Panc1 (cell line): ENCODE data around the gene IFI30. TPM values are rescaled to one million over a fixed set of nuclear protein-coding genes. Genes with fewer than 3 reads are reported as not detected.
A peak's percentile ranks its signal among the peaks of the same experiment; 100 is the strongest.

Experiments
- ATAC-seq: fragments of 200-7000 bp; cut with Tn5 transposase; 2 replicates; pipeline ENCODE4 v1.9.1; 2020; ENCODE audit warnings: mild to moderate bottlenecking, moderate library complexity
- BruUV-seq: library from RNA; stranded (reverse); fragments of 400-500 nt; replicated peaks from 2 replicates; lab custom pipeline; 2021; lab: Mats Ljungman, UMichigan
- CTCF ChIA-PET: fragments of 300-600 bp; sonication (Branson Sonifier 250); formaldehyde crosslinking; loops from one replicate; lab custom pipeline; 2022; ENCODE audit warnings: antibody characterized with exemption; lab: Charles Lee
- POLR2A ChIA-PET: fragments of 300-600 bp; sonication (Branson Sonifier 250); formaldehyde crosslinking; loops from one replicate; lab custom pipeline; 2022; ENCODE audit warnings: antibody characterized with exemption; lab: Charles Lee
- DNase-seq: peaks from one replicate; pipeline ENCODE4 v3.0.0-alpha.2; 2010; ENCODE audit warnings: low read depth, low spot score
- H3K27ac ChIP-seq: 2 replicates; pipeline ENCODE4 v1.5.1; 2011; ENCODE audit warnings: mild to moderate bottlenecking, low read length, inconsistent platforms
- H3K27me3 ChIP-seq: fragments of 200-500 bp; sonication (Bioruptor generic); 2 replicates; pipeline ENCODE4 v1.6.0; 2014; ENCODE audit warnings: low read length, inconsistent platforms; ENCODE audit not compliant: control insufficient read depth, insufficient read depth
- H3K36me3 ChIP-seq: fragments of 200-500 bp; sonication (Bioruptor generic); 2 replicates; pipeline ENCODE4 v1.5.1; 2014; ENCODE audit warnings: inconsistent platforms, mild to moderate bottlenecking, low read length, moderate library complexity; ENCODE audit not compliant: control insufficient read depth, insufficient read depth
- H3K4me1 ChIP-seq: 2 replicates; pipeline ENCODE4 v1.5.1; 2011; ENCODE audit warnings: inconsistent platforms, mild to moderate bottlenecking, low read length, moderate library complexity; ENCODE audit not compliant: control insufficient read depth, insufficient read depth
- H3K4me3 ChIP-seq, 2 experiments: 2 replicates each; pipeline ENCODE4 v1.5.1; 2011 to 2012; ENCODE audit warnings: low read depth in 2 of 2, low read length in 2 of 2, mild to moderate bottlenecking in 2 of 2, inconsistent platforms in 1 of 2, moderate library complexity in 1 of 2
- H3K9me3 ChIP-seq: fragments of 200-500 bp; sonication (Bioruptor generic); 2 replicates; pipeline ENCODE4 v1.5.1; 2014; ENCODE audit warnings: low read depth, mild to moderate bottlenecking, inconsistent platforms, low read length, moderate library complexity; ENCODE audit not compliant: control insufficient read depth, insufficient read depth
- POLR2AphosphoS5 ChIP-seq: IDR thresholded peaks from 2 replicates; pipeline ENCODE4 v1.6.1; 2012; ENCODE audit warnings: mild to moderate bottlenecking, low read depth, low read length, moderate library complexity
- SIN3A ChIP-seq: IDR thresholded peaks from 2 replicates; pipeline ENCODE4 v1.6.1; 2012; ENCODE audit warnings: low read depth, mild to moderate bottlenecking, low read length, moderate library complexity, borderline replicate concordance; ENCODE audit not compliant: insufficient read depth
- TCF7L2 ChIP-seq: IDR thresholded peaks from 2 replicates; pipeline ENCODE4 v1.6.1; 2011; ENCODE audit warnings: mild to moderate bottlenecking, low read depth, low read length, inconsistent platforms
- in situ Hi-C: cut with HindIII; loops from 2 replicates; pipeline ENCODE4 v1.10.0; 2016; ENCODE audit warnings: low sequenced_read_pairs, low pct_unique_long_range_greater_than_20kb
- intact Hi-C: fragments of 100-400 bp; cut with micrococcal nuclease; formaldehyde crosslinking; loops from one replicate; pipeline ENCODE4 v1.10.0; 2022; ENCODE audit not compliant: unreplicated experiment
- total RNA-seq: library from RNA; stranded (reverse); gene quantifications from one replicate; pipeline ENCODE4 v1.2.1, GENCODE V29; 2021; ENCODE audit not compliant: unreplicated experiment
- TF ChIP-seq, protein P1 (sequence below), 2 experiments: IDR thresholded peaks; 2 replicates each; pipeline ENCODE4 v1.6.1; 2011 to 2012; ENCODE audit warnings: low read depth in 2 of 2, control low read depth in 1 of 2, low read length in 1 of 2, mild to moderate bottlenecking in 1 of 2, moderate library complexity in 1 of 2; ENCODE audit not compliant: insufficient read depth in 1 of 2
- TF ChIP-seq, protein P2 (sequence below): fragments of 450-650 bp; IDR thresholded peaks from 2 replicates; pipeline ENCODE4 v1.5.1; 2017; ENCODE audit warnings: mild to moderate bottlenecking

The IFI30 gene
- total RNA-seq, 1 experiment from 2014 or later = 39.7 TPM

- CTCF ChIA-PET = no interaction called here
- peak overlapping the region; percentile 64 to 76; a peak in 2 of 4 replicates for H3K4me3 ChIP-seq
These were observed 1.4 kb downstream of the IFI30 start for GRCh38 chr19:18174983-18175382.

GRCh38 chr19:18176367-18177310 lies 3.0 kb downstream of the IFI30 start:
- POLR2A ChIA-PET = no interaction called here
- Histone ChIP-seq H3K4me1 (peaks cover 6% of the 10 kb centered on the region; the same call in 1 of the 2 replicates), H3K36me3 (no peaks in the 10 kb centered on the region), H3K27ac (no peak overlapping the region), H3K4me3 (no peak overlapping the region), H3K9me3 (no peaks in the 10 kb centered on the region), H3K27me3 (no peaks in the 10 kb centered on the region)
- in situ Hi-C loops (no loop called here), intact Hi-C loops (no loop called here)
- ATAC-seq (no peak), DNase-seq (no peak)
- CTCF ChIA-PET = interaction anchor here (0.7 kb wide), 1 partner anchor 37 kb away, joined by 5 read pairs; no protein-coding TSS in a partner anchor
- BruUV-seq = no TSS peak
- no peak for TF ChIP-seq SIN3A
- TF ChIP-seq, protein P1, sequence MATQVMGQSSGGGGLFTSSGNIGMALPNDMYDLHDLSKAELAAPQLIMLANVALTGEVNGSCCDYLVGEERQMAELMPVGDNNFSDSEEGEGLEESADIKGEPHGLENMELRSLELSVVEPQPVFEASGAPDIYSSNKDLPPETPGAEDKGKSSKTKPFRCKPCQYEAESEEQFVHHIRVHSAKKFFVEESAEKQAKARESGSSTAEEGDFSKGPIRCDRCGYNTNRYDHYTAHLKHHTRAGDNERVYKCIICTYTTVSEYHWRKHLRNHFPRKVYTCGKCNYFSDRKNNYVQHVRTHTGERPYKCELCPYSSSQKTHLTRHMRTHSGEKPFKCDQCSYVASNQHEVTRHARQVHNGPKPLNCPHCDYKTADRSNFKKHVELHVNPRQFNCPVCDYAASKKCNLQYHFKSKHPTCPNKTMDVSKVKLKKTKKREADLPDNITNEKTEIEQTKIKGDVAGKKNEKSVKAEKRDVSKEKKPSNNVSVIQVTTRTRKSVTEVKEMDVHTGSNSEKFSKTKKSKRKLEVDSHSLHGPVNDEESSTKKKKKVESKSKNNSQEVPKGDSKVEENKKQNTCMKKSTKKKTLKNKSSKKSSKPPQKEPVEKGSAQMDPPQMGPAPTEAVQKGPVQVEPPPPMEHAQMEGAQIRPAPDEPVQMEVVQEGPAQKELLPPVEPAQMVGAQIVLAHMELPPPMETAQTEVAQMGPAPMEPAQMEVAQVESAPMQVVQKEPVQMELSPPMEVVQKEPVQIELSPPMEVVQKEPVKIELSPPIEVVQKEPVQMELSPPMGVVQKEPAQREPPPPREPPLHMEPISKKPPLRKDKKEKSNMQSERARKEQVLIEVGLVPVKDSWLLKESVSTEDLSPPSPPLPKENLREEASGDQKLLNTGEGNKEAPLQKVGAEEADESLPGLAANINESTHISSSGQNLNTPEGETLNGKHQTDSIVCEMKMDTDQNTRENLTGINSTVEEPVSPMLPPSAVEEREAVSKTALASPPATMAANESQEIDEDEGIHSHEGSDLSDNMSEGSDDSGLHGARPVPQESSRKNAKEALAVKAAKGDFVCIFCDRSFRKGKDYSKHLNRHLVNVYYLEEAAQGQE (IDR thresholded peaks at IDR 0.05; ENCODE audit: insufficient read depth in 1 of 2, low read depth in 2 of 2, low read length in 1 of 2) = no peak
- TF ChIP-seq, protein P2, sequence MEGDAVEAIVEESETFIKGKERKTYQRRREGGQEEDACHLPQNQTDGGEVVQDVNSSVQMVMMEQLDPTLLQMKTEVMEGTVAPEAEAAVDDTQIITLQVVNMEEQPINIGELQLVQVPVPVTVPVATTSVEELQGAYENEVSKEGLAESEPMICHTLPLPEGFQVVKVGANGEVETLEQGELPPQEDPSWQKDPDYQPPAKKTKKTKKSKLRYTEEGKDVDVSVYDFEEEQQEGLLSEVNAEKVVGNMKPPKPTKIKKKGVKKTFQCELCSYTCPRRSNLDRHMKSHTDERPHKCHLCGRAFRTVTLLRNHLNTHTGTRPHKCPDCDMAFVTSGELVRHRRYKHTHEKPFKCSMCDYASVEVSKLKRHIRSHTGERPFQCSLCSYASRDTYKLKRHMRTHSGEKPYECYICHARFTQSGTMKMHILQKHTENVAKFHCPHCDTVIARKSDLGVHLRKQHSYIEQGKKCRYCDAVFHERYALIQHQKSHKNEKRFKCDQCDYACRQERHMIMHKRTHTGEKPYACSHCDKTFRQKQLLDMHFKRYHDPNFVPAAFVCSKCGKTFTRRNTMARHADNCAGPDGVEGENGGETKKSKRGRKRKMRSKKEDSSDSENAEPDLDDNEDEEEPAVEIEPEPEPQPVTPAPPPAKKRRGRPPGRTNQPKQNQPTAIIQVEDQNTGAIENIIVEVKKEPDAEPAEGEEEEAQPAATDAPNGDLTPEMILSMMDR = no peak
- TF ChIP-seq POLR2AphosphoS5 = no peak
- TF ChIP-seq TCF7L2 = no peak

More at GRCh38 chr19:18174983-18175382, 1.4 kb downstream of the IFI30 start:
- no peak for DNase-seq
- Histone ChIP-seq H3K27ac (no peak overlapping the region), H3K9me3 (no peaks in the 10 kb centered on the region), H3K27me3 (no peaks in the 10 kb centered on the region), H3K36me3 (no peaks in the 10 kb centered on the region), H3K4me1 (peaks cover 6% of the 10 kb centered on the region; the same call in 1 of the 2 replicates)
- in situ Hi-C loops (no loop called here), intact Hi-C loops (no loop called here)
- BruUV-seq = no TSS peak
- no peak for ATAC-seq
- POLR2A ChIA-PET = no interaction called here
- TF ChIP-seq TCF7L2 (no peak), POLR2AphosphoS5 (no peak), SIN3A (no peak)
- TF ChIP-seq, protein P2 = no peak
- TF ChIP-seq, protein P1 (IDR thresholded peaks at IDR 0.05; ENCODE audit: insufficient read depth in 1 of 2, low read depth in 2 of 2, low read length in 1 of 2) = no peak
